Measurements from ENCODE around the gene GAB3. TPM values are rescaled to one million over a fixed set of nuclear protein-coding genes. Genes with fewer than 3 reads are reported as not detected.

Gene GAB3
- total RNA-seq, 1 experiment from 2014 or later: 0.69 TPM

GRCh38 chrX:154758696-154759095, 7.8 kb upstream of the GAB3 start (continued):
- no peak for TF ChIP-seq REST (IDR thresholded peaks at IDR 0.05; ENCODE audit: low read depth)
- TF ChIP-seq SRF (IDR thresholded peaks at IDR 0.05; ENCODE audit: low read depth): no peak

- DNase-seq (ENCODE audit: low read depth, low spot score) (no peak), ATAC-seq (no peak)
- ChIA-PET RAD21 (ENCODE audit: low non-redundant PET in 1 of 2, low total read pairs in 2 of 2, uncharacterized antibody in 2 of 2, unreplicated experiment in 2 of 2) (no interaction called here), CTCF (no interaction called here), POLR2A (no interaction called here)
- TF ChIP-seq REST (IDR thresholded peaks at IDR 0.05; ENCODE audit: low read depth): no peak
- Histone ChIP-seq H3K79me2 (ENCODE audit: insufficient read depth, low read length) (no peaks in the 10 kb centered on the region), H4K20me1 (ENCODE audit: insufficient read depth) (no peaks in the 10 kb centered on the region), H2AFZ (ENCODE audit: low read depth, low read length, poor library complexity, severe bottlenecking) (no peak overlapping the region), H3K27me3 (ENCODE audit: insufficient read depth, low read length) (peaks cover 5% of the 10 kb centered on the region; the same call in 1 of the 2 replicates), H3K9me2 (ENCODE audit: insufficient read depth) (no peaks in the 10 kb centered on the region), H3K27ac (ENCODE audit: low read depth, low read length) (no peak overlapping the region), H3K4me2 (ENCODE audit: low read length) (no peak overlapping the region), H3K9me3 (ENCODE audit: control insufficient read depth in 1 of 2, insufficient read depth in 1 of 2, low read depth in 1 of 2, low read length in 2 of 2) (no peaks in the 10 kb centered on the region), H3K4me1 (ENCODE audit: control insufficient read depth in 1 of 2, insufficient read depth in 2 of 2, low read length in 2 of 2) (peaks cover 0 to 3% of the 10 kb centered on the region in 2 experiments; a peak in 1 of 4 replicates), H3K36me3 (ENCODE audit: control insufficient read depth in 1 of 2, insufficient read depth in 2 of 2, low read length in 2 of 2) (no peaks in the 10 kb centered on the region), H3K4me3 (replicated peaks in 1 of 2; ENCODE audit: low read depth in 1 of 2, low read length in 2 of 2) (no peak overlapping the region), H3K9ac (ENCODE audit: low read length) (no peak overlapping the region)
- no TSS peak for BruUV-seq (replicated peaks)
- intact Hi-C loops (cut with micrococcal nuclease): no loop called here
Observed at GRCh38 chrX:154751669-154752271, 893 bp upstream of the GAB3 start.

Data from HCT116 (cell line).